GM12878 (cell line): Measurements from ENCODE around the gene CDCP1.

Experiments used
- BHLHE40 ChIP-seq, 2 experiments: fragments of 450-650 bp in 1 of 2; IDR thresholded peaks; 2 replicates each; pipeline ENCODE4 v1.6.1; 2011 to 2017; ENCODE audit warnings: low read depth in 2 of 2, borderline replicate concordance in 1 of 2, improper control_type of control experiment in 1 of 2, low read length in 1 of 2, mild to moderate bottlenecking in 1 of 2
- CTCF ChIP-seq, 3 experiments: IDR thresholded peaks in 2 of 3; conservative IDR thresholded peaks in 1 of 3; 2 replicates each; pipeline ENCODE4 v1.5.1; 2011; ENCODE audit warnings: low read depth in 3 of 3, low read length in 3 of 3, mild to moderate bottlenecking in 3 of 3, control low read depth in 2 of 3, moderate library complexity in 2 of 3, inconsistent platforms in 1 of 3, mixed read lengths in 1 of 3; ENCODE audit not compliant: control insufficient read depth in 2 of 3, insufficient read depth in 1 of 3; ENCODE audit errors: extremely low read depth in 1 of 3
- CUX1 ChIP-seq: IDR thresholded peaks from 2 replicates; pipeline ENCODE4 v1.6.1; 2012; ENCODE audit warnings: improper control_type of control experiment, low read depth, low read length; ENCODE audit not compliant: insufficient replicate concordance
- ZBTB33 ChIP-seq: fragments of 450-650 bp; IDR thresholded peaks from 2 replicates; pipeline ENCODE4 v1.6.1; 2017; ENCODE audit warnings: mild to moderate bottlenecking
- ZNF384 ChIP-seq: IDR thresholded peaks from 2 replicates; pipeline ENCODE4 v1.6.1; 2012; ENCODE audit warnings: low read depth, mild to moderate bottlenecking, low read length, improper control_type of control experiment, borderline replicate concordance

GRCh38 chr3:45097296-45097883 is 48.8 kb downstream of the CDCP1 start:
- TF ChIP-seq CUX1, result no peak
- TF ChIP-seq CTCF (IDR thresholded peaks at IDR 0.05 in 2 of 3, conservative IDR thresholded peaks at IDR 0.05 in 1 of 3; ENCODE audit: control insufficient read depth in 2 of 3, extremely low read depth in 1 of 3, insufficient read depth in 1 of 3, low read depth in 3 of 3, low read length in 3 of 3), result no peak
- TF ChIP-seq ZBTB33, result no peak
- no peak for TF ChIP-seq BHLHE40 (IDR thresholded peaks at IDR 0.05; ENCODE audit: borderline replicate concordance in 1 of 2, low read depth in 2 of 2, low read length in 1 of 2)
- TF ChIP-seq ZNF384, result no peak
